Measurements from ENCODE around the gene FAM168A. TPM values are rescaled to one million over a fixed set of nuclear protein-coding genes. Genes with fewer than 3 reads are reported as not detected.

The FAM168A gene
- total and polyA plus RNA-seq, 2 of the 8 experiments (the other 6 are each of a cell fraction or from before 2014, with no cell fraction given): 17.1 to 21.6 TPM

DNA sequence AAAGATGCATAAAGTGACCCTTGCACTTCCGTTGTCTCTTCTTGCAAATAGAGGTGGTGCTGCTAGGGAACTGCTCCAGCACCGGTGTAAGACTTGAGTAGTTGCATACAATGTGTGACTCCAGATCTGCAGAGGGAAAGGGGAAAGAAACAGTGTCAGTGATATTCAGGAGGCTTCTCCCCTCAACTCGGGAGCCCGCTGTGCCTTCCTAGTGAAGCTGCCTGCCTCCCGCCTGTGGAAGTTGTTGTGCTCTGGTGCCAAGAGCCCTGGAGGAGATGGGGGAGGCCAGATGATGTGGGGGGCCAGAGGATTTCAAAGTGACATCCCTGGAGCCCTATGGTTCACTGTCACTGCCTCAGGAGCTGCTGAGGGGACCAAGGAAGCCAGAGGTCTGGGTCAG is 191.3 kb downstream of the FAM168A start (continued):
- TF ChIP-seq, protein P1, sequence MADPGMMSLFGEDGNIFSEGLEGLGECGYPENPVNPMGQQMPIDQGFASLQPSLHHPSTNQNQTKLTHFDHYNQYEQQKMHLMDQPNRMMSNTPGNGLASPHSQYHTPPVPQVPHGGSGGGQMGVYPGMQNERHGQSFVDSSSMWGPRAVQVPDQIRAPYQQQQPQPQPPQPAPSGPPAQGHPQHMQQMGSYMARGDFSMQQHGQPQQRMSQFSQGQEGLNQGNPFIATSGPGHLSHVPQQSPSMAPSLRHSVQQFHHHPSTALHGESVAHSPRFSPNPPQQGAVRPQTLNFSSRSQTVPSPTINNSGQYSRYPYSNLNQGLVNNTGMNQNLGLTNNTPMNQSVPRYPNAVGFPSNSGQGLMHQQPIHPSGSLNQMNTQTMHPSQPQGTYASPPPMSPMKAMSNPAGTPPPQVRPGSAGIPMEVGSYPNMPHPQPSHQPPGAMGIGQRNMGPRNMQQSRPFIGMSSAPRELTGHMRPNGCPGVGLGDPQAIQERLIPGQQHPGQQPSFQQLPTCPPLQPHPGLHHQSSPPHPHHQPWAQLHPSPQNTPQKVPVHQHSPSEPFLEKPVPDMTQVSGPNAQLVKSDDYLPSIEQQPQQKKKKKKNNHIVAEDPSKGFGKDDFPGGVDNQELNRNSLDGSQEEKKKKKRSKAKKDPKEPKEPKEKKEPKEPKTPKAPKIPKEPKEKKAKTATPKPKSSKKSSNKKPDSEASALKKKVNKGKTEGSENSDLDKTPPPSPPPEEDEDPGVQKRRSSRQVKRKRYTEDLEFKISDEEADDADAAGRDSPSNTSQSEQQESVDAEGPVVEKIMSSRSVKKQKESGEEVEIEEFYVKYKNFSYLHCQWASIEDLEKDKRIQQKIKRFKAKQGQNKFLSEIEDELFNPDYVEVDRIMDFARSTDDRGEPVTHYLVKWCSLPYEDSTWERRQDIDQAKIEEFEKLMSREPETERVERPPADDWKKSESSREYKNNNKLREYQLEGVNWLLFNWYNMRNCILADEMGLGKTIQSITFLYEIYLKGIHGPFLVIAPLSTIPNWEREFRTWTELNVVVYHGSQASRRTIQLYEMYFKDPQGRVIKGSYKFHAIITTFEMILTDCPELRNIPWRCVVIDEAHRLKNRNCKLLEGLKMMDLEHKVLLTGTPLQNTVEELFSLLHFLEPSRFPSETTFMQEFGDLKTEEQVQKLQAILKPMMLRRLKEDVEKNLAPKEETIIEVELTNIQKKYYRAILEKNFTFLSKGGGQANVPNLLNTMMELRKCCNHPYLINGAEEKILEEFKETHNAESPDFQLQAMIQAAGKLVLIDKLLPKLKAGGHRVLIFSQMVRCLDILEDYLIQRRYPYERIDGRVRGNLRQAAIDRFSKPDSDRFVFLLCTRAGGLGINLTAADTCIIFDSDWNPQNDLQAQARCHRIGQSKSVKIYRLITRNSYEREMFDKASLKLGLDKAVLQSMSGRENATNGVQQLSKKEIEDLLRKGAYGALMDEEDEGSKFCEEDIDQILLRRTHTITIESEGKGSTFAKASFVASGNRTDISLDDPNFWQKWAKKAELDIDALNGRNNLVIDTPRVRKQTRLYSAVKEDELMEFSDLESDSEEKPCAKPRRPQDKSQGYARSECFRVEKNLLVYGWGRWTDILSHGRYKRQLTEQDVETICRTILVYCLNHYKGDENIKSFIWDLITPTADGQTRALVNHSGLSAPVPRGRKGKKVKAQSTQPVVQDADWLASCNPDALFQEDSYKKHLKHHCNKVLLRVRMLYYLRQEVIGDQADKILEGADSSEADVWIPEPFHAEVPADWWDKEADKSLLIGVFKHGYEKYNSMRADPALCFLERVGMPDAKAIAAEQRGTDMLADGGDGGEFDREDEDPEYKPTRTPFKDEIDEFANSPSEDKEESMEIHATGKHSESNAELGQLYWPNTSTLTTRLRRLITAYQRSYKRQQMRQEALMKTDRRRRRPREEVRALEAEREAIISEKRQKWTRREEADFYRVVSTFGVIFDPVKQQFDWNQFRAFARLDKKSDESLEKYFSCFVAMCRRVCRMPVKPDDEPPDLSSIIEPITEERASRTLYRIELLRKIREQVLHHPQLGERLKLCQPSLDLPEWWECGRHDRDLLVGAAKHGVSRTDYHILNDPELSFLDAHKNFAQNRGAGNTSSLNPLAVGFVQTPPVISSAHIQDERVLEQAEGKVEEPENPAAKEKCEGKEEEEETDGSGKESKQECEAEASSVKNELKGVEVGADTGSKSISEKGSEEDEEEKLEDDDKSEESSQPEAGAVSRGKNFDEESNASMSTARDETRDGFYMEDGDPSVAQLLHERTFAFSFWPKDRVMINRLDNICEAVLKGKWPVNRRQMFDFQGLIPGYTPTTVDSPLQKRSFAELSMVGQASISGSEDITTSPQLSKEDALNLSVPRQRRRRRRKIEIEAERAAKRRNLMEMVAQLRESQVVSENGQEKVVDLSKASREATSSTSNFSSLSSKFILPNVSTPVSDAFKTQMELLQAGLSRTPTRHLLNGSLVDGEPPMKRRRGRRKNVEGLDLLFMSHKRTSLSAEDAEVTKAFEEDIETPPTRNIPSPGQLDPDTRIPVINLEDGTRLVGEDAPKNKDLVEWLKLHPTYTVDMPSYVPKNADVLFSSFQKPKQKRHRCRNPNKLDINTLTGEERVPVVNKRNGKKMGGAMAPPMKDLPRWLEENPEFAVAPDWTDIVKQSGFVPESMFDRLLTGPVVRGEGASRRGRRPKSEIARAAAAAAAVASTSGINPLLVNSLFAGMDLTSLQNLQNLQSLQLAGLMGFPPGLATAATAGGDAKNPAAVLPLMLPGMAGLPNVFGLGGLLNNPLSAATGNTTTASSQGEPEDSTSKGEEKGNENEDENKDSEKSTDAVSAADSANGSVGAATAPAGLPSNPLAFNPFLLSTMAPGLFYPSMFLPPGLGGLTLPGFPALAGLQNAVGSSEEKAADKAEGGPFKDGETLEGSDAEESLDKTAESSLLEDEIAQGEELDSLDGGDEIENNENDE (IDR thresholded peaks at IDR 0.05; ENCODE audit: insufficient replicate concordance, low read length): no peak
- TF ChIP-seq JUN (IDR thresholded peaks at IDR 0.05; ENCODE audit: low read depth, low read length): no peak
- TF ChIP-seq SP4 (IDR thresholded peaks at IDR 0.05; ENCODE audit: low read length): no peak

Data from H1 (cell line).